IPS-NIHi7 (cell line): Measurements from ENCODE around the gene CIDEA.
"Not testable (repeated sequence)": the region's sequence is repeated elsewhere in the genome, so short reads cannot be mapped to it uniquely, and the experiment has no call there.

Experiments
- DNase-seq: peaks from one replicate; pipeline ENCODE4 v3.0.0; 2012; ENCODE audit warnings: mixed read lengths; ENCODE audit errors: extremely low spot score

Gene CIDEA

GRCh38 chr18:12254136-12254819 lies at the start of gene CIDEA:
CIDEA (plus strand) TSS chr18:12254361; CDS start chr18:12254384, 23 bp downstream.
- peak; percentile 74 for DNase-seq

- DNase-seq, result not testable (repeated sequence)
Observed at GRCh38 chr18:12208296-12209153, 45.6 kb upstream of the CIDEA start.

GRCh38 chr18:12212308-12212707 lies 41.9 kb upstream of the CIDEA start:
- not testable (repeated sequence) for DNase-seq

- DNase-seq, result not testable (repeated sequence)
Observed at GRCh38 chr18:12214296-12215005, 39.7 kb upstream of the CIDEA start.

- not testable (repeated sequence) for DNase-seq
Observed at GRCh38 chr18:12216471-12216870, 37.7 kb upstream of the CIDEA start.

GRCh38 chr18:12218603-12219002 lies 35.6 kb upstream of the CIDEA start:
- not testable (repeated sequence) for DNase-seq

- DNase-seq, result not testable (repeated sequence)
Observed at GRCh38 chr18:12222041-12222440, 32.1 kb upstream of the CIDEA start.

- not testable (repeated sequence) for DNase-seq
Observed at GRCh38 chr18:12223326-12223725, 30.8 kb upstream of the CIDEA start.

- DNase-seq, result not testable (repeated sequence)
Observed at GRCh38 chr18:12226807-12227206, 27.4 kb upstream of the CIDEA start.

GRCh38 chr18:12227399-12228186 lies 26.6 kb upstream of the CIDEA start:
- not testable (repeated sequence) for DNase-seq

GRCh38 chr18:12228308-12228707 lies 25.9 kb upstream of the CIDEA start:
- not testable (repeated sequence) for DNase-seq

GRCh38 chr18:12230561-12230960 lies 23.6 kb upstream of the CIDEA start:
- DNase-seq, result not testable (repeated sequence)

- no peak for DNase-seq
Observed at GRCh38 chr18:12231040-12231882, 22.9 kb upstream of the CIDEA start.

GRCh38 chr18:12231986-12232385 lies 22.2 kb upstream of the CIDEA start:
- DNase-seq, result no peak

GRCh38 chr18:12233378-12233777 lies 20.8 kb upstream of the CIDEA start:
- DNase-seq, result no peak

GRCh38 chr18:12234451-12235190 lies 19.5 kb upstream of the CIDEA start:
- no peak for DNase-seq

- no peak for DNase-seq
Observed at GRCh38 chr18:12236141-12236540, 18.0 kb upstream of the CIDEA start.

GRCh38 chr18:12236934-12237832 lies 17.0 kb upstream of the CIDEA start:
- DNase-seq, result peak; percentile 87

GRCh38 chr18:12238826-12239225 lies 15.3 kb upstream of the CIDEA start:
- no peak for DNase-seq
